GM19463 (cell line): Measurements from ENCODE around the gene DYNLRB2.

ENCODE experiments used
- ATAC-seq: cut with Tn5 transposase; IDR thresholded peaks from one replicate; pipeline ENCODE4 v1.9.1; 2021; ENCODE audit warnings: mild to moderate bottlenecking, moderate library complexity; ENCODE audit not compliant: unreplicated experiment

Gene DYNLRB2

GRCh38 chr16:80540516-80541305 lies at the start of gene DYNLRB2:
Gene DYNLRB2 (plus strand): TSS chr16:80540993. CDS start chr16:80541077, 84 bp downstream.
- ATAC-seq: peak; percentile 95

- no peak for ATAC-seq
Observed at GRCh38 chr16:80500116-80500859, 40.5 kb upstream of the DYNLRB2 start.

- ATAC-seq: no peak
Observed at GRCh38 chr16:80500961-80501525, 39.8 kb upstream of the DYNLRB2 start.

DNA sequence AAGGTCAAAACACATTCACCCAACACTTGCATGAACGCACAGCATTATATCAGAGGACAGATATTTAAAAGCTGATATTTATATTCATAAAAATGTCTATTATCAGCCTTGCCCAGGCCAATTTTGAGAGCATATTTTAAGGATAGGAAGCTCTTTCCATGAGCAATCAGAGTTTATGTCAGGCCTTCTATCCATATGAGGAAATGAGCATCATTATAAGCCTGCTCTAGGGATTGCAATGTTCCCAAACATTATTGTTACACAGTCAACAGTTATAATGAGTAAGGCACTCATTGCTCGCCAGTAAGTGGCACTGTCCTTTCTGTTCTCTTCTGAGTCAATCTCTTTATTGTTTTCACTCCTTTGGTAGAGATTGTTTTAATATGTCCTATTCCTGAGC lies 37.7 kb upstream of the DYNLRB2 start:
- no peak for ATAC-seq

- no peak for ATAC-seq
Observed at GRCh38 chr16:80507538-80507937, 33.3 kb upstream of the DYNLRB2 start.

DNA sequence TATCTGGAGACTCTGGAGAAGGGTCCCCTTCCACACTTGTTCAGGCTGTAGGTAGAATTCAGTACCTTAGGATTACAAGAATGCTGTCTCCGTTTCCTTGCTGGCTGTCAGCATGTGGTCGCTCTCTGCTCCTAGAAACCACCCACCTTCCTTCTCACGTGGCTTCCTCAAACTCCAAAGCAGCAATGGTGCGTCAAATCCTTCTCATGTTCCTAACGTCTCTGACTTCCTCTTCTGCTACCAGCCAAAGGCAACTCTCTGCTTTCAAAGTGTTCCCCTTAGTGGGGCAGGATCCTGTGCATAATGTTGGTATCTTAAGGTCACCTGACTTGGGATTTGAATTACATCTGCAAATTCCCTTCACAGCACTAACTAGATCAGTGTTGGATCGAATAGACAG lies 30.9 kb upstream of the DYNLRB2 start:
- ATAC-seq: no peak

DNA sequence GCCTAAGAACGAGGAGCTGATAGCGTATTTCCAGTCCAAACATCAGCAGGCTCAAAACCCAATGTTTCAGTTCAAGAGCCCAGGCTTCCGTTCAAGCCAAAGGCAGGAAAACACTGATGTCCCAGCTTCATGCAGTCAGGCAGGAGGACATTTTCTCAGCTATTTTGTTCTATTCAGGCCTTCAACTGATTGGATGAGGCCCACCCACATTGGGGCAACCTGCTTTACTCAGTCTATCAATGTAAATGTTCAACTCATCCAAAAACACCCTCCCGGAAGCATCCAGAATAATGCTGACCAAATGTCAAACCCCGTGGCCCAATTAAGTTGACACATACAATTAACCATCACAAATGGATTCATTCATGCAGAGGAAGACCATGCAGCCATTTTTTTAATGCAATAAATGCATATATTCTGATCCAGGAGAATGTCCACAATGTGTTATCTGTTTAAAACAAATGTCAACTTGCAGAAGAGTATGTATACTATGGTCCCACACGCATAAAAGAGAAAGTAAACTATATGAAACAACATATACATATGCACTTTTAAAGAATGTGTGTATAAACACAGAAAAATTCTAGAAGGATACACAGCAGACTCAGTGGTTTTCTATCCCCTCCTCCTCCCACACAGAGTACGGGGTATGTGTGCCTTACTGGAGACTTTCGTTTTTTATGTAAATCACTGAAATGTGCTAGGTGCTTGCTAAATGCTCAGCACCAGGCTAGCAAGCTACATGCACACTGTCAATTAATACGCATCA lies 28.8 kb upstream of the DYNLRB2 start:
- ATAC-seq: no peak

GRCh38 chr16:80512593-80512853 lies 28.3 kb upstream of the DYNLRB2 start:
- no peak for ATAC-seq

DNA sequence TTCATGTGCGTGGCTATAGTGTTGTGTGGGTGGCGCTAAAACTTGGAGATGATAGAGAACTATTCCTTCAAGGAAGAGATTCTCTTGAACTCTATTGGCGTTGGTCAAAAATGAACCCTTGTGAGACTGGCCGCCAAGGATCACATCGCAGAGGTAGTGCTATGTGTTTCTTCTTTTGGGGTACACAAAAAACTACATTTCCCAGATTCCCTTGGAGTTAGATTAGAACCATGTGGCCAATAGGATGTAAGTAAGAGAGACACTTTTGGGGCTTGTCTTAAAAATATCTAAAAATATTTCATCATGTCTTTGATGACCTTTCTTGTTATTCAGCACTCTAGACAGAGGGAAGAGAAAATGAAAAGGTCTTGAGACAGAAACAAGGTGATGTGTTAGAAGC lies 25.4 kb upstream of the DYNLRB2 start:
- ATAC-seq: no peak

DNA sequence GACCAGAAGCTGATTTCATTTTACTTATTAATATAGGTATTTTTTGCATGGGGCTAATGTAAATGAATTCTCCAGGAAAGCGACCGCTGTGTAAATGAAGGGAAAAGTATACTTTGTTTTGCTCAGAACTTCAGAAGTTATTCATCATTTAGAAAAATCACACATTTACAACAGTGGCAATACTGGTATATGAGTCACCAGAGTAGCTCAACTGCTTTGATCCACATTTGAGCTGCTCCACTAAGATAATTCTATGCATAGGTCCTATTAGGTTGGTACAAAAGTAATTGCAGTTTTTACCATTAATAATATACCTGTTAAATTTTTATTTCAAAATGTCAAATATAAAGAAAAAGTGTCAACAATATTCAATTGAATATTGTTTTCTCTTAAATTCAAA lies 22.9 kb upstream of the DYNLRB2 start:
- no peak for ATAC-seq

GRCh38 chr16:80518436-80518835 lies 22.4 kb upstream of the DYNLRB2 start:
- no peak for ATAC-seq

DNA sequence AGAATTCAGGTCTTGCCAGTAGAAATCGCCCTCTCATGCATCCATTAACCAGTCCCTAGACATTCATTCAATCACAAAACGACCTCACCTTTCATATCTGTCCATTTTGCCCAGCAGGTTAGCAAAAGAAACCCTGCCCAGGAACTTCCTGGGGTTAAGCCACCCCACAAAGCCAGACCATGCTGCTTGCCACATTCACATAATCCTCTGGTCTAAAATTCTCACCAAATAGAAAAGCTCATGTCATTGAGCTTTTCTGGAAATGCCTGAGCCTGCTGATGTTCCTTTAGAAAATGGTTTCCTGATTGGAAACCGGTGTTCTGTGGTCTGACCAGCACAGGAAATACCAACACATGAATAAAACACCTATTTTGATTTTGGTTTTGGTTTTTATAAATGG lies 21.6 kb upstream of the DYNLRB2 start:
- ATAC-seq: no peak

DNA sequence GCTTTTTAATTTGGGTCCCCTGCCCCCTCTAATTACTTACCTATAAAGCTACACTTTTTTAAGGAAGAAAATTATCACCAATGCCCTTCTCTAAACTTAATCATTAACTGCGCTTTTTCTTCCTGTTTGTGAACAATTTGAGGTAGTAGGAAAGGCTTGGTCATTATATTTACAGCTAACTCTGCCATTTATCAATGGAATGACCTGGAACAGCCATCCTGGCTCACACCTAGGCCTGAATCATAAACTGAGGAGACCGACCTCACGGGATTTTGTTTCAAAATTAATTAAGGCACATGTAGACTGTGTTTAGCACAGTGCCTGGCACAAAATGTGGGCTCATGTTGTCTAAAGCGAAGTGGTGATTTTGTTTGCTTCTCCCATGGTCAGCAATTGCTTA lies 15.4 kb upstream of the DYNLRB2 start:
- no peak for ATAC-seq

DNA sequence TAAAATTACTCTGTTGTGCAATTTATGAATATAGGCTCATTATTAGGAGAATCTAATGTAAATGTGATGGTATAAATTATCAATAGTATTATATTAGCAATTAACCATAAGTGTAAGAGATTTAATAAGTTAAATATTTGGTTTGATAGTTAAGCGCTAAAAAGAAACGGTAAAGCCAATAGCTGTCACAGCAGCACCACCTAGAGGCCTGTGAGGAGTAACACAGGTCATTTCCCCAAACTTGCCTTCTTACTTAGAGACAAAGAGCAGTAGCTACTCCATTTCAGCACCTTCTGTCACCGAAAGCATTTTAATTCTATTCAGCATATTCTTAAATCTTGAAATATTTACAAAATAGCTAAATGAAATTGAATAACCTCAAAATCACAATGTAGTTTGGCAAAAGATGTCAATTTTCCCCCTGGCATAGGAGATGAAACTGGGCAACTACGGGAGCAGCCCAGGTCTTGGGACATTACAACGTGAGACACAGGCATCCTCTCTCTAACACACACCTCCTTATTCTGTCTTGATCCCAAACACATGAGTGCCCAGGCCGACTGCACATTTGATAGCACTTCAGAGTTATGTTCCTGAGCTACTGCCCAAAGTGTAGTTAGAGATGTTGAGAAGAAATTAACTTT lies 14.3 kb upstream of the DYNLRB2 start:
- peak; percentile 70 for ATAC-seq

- no peak for ATAC-seq
Observed at GRCh38 chr16:80527297-80527696, 13.5 kb upstream of the DYNLRB2 start.

DNA sequence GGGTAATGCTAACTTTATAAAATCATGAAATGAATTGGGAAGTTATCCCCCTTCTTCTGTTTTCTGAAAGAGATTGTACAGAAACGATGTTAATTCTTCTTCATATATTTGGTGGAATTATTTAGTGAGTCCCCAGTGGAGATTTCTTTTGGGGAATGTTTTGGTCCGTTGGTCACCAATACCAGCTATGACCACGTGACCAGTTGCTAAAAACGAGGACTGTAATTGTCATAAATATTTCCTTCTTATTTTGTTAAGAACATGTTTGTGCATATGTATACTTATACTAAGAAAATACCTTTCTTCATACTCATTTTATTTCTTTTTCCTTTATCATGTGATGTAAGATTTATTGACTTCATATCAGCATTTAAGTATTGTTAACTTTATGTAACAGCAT lies 10.3 kb upstream of the DYNLRB2 start:
- no peak for ATAC-seq

GRCh38 chr16:80536238-80536637 lies 4.6 kb upstream of the DYNLRB2 start:
- no peak for ATAC-seq

DNA sequence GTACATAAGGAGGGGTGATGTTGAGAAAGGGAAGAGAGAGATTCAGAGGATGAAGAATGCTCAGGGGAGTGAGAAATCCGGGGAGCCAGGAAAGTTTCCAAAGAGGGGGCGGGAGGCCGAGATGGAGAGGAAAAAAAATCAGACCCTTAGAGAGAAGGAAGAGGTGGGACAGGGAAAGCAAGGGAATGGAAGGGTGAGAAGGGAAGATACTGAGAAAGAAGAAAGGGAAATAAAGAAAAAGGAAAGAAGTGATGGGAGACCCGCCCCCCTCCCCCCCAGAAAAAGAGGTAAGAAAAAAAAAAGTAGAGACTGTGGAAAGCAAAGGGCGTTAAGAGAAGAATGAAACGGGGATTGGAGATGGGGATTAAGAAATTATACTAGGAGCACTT lies 507 bp downstream of the DYNLRB2 start:
- no peak for ATAC-seq

DNA sequence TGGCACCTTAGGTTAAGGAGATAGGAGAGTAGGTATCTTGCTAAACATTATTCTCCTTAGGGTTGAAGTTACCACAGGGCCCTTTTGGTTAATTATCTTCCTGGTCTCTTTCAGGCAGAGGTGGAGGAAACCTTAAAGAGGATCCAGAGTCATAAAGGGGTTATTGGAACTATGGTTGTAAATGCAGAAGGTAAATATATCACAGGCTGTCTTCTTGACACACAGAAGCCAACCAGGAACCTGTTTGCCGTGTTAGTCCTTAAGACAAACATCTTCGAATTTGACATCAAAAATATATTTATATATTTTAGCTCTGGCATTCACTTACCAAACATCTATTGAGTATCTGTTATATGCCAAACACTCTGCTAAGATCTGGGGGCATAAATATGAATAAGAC lies 2.4 kb downstream of the DYNLRB2 start:
- no peak for ATAC-seq

DNA sequence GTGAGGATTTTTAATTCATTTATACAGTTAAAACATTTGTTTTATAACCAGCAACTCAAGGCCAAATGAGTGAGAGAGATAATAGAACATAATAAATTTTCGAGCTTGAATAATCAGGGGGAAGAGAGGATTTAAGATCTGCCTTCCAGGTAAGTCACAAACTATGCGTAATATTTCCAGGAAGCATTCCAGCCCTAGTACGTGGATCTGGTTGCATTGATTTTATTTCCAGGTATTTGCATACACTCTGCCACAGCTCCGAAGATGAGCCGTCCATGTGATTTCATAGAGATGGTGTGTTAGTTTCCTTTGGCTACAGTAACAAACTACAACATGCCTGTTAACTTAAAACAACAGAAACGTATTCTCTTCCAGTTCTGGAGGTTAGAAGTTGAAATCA lies 3.5 kb downstream of the DYNLRB2 start:
- no peak for ATAC-seq

DNA sequence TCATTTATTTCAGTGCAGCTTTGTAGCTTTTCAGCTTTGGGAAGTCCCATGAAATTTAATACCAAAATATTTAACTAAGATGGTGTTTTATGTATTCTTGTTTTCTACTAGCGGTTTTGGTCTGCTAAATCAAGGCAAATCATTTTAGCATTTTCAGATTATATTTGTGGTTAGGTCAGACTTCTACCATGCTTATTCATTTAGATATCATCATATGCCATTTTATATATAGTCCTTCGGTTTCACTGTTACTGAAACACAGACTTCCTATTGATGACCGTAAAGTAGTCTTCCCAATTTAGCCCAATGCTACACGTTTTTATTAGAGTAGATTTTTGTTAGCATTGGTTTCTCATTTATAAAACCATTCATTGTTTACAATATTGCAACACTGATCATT lies 5.5 kb downstream of the DYNLRB2 start:
- ATAC-seq: no peak
